GM19455 (cell line): ENCODE results near the gene PLCB1.

Experiments
- ATAC-seq: cut with Tn5 transposase; IDR thresholded peaks from one replicate; pipeline ENCODE4 v1.9.1; 2021; ENCODE audit not compliant: unreplicated experiment

The PLCB1 gene

GRCh38 chr20:8527998-8528723, 396.1 kb downstream of the PLCB1 start:
- no peak for ATAC-seq

- no peak for ATAC-seq
Observed at GRCh38 chr20:8530022-8530421, 398.0 kb downstream of the PLCB1 start.

GRCh38 chr20:8532169-8532568, 400.1 kb downstream of the PLCB1 start:
- no peak for ATAC-seq

- ATAC-seq = no peak
Observed at GRCh38 chr20:8534368-8535160, 402.5 kb downstream of the PLCB1 start.

GRCh38 chr20:8535403-8536261, 403.6 kb downstream of the PLCB1 start:
- no peak for ATAC-seq

- no peak for ATAC-seq
Observed at GRCh38 chr20:8536262-8536618, 404.2 kb downstream of the PLCB1 start.

GRCh38 chr20:8540466-8540865, 408.4 kb downstream of the PLCB1 start:
- ATAC-seq = no peak

- ATAC-seq = no peak
Observed at GRCh38 chr20:8542110-8542486, 410.0 kb downstream of the PLCB1 start.

GRCh38 chr20:8545212-8545611, 413.1 kb downstream of the PLCB1 start:
- ATAC-seq = no peak

- ATAC-seq = no peak
Observed at GRCh38 chr20:8547035-8547650, 415.1 kb downstream of the PLCB1 start.

GRCh38 chr20:8547968-8548588, 416.0 kb downstream of the PLCB1 start:
- no peak for ATAC-seq

- no peak for ATAC-seq
Observed at GRCh38 chr20:8549192-8549591, 417.1 kb downstream of the PLCB1 start.

- no peak for ATAC-seq
Observed at GRCh38 chr20:8557711-8558110, 425.6 kb downstream of the PLCB1 start.

GRCh38 chr20:8562356-8562755, 430.3 kb downstream of the PLCB1 start:
- no peak for ATAC-seq

- no peak for ATAC-seq
Observed at GRCh38 chr20:8568075-8568474, 436.0 kb downstream of the PLCB1 start.

GRCh38 chr20:8569766-8570165, 437.7 kb downstream of the PLCB1 start:
- no peak for ATAC-seq

GRCh38 chr20:8571611-8572010, 439.5 kb downstream of the PLCB1 start:
- ATAC-seq = no peak

- ATAC-seq = no peak
Observed at GRCh38 chr20:8573686-8574085, 441.6 kb downstream of the PLCB1 start.

GRCh38 chr20:8575114-8575513, 443.0 kb downstream of the PLCB1 start:
- ATAC-seq = no peak

- ATAC-seq = no peak
Observed at GRCh38 chr20:8578161-8578865, 446.2 kb downstream of the PLCB1 start.
